PC-9 (cell line): ENCODE measurements around the gene FAM149A. TPM values are rescaled to one million over a fixed set of nuclear protein-coding genes. Genes with fewer than 3 reads are reported as not detected.

Source experiments
- BruUV-seq: library from RNA; stranded (reverse); fragments of 400-500 nt; replicated peaks from 2 replicates; lab custom pipeline; 2021; lab: Mats Ljungman, UMichigan
- CTCF ChIA-PET: fragments of 300-600 bp; sonication (Branson Sonifier 250); formaldehyde crosslinking; loops from one replicate; lab custom pipeline; 2022; ENCODE audit warnings: antibody characterized with exemption; lab: Charles Lee
- POLR2A ChIA-PET: fragments of 300-600 bp; sonication (Branson Sonifier 250); formaldehyde crosslinking; loops from one replicate; lab custom pipeline; 2022; ENCODE audit warnings: antibody characterized with exemption; ENCODE audit not compliant: unreplicated experiment; lab: Charles Lee
- DNase-seq, 2 experiments: peaks; one replicate each; pipeline versions ENCODE4 v3.0.0 to v3.0.0-alpha.2; 2015 to 2022; ENCODE audit warnings: mixed read lengths in 1 of 2
- H2AFZ ChIP-seq: fragments of 200-600 bp; sonication (generic); 2 replicates; pipeline ENCODE4 v1.8.1; 2017; ENCODE audit warnings: antibody characterized with exemption
- H3F3A ChIP-seq: fragments of 200-600 bp; sonication (generic); 2 replicates; pipeline ENCODE4 v1.8.1; 2017; ENCODE audit warnings: antibody characterized with exemption, mild to moderate bottlenecking, low read depth; ENCODE audit not compliant: insufficient read depth
- H3K27ac ChIP-seq: fragments of 200-600 bp; sonication (generic); 2 replicates; pipeline ENCODE4 v1.6.1; 2016; ENCODE audit warnings: mixed run types
- H3K27me3 ChIP-seq: fragments of 200-600 bp; sonication (generic); 2 replicates; pipeline ENCODE4 v1.6.1; 2016; ENCODE audit warnings: low read depth, mixed run types; ENCODE audit not compliant: insufficient read depth
- H3K36me3 ChIP-seq: fragments of 200-600 bp; sonication (generic); 2 replicates; pipeline ENCODE4 v1.6.1; 2016; ENCODE audit warnings: low read depth, mixed run types
- H3K4me1 ChIP-seq: fragments of 200-600 bp; sonication (generic); replicated peaks from 2 replicates; pipeline ENCODE4 v1.6.1; 2016; ENCODE audit warnings: mixed run types; ENCODE audit not compliant: insufficient read depth
- H3K4me2 ChIP-seq: fragments of 200-600 bp; sonication (generic); 2 replicates; pipeline ENCODE4 v1.6.1; 2017; ENCODE audit warnings: mixed run types
- H3K4me3 ChIP-seq: fragments of 200-600 bp; sonication (generic); 2 replicates; pipeline ENCODE4 v1.6.1; 2016; ENCODE audit warnings: mixed run types
- H3K79me2 ChIP-seq: fragments of 200-600 bp; sonication (generic); 2 replicates; pipeline ENCODE4 v1.6.1; 2017; ENCODE audit warnings: low read depth, mixed run types
- H3K9me2 ChIP-seq: fragments of 200-600 bp; sonication (generic); 2 replicates; pipeline ENCODE4 v1.8.1; 2017; ENCODE audit warnings: mild to moderate bottlenecking; ENCODE audit not compliant: insufficient read depth
- H3K9me3 ChIP-seq: fragments of 200-600 bp; sonication (generic); 2 replicates; pipeline ENCODE4 v1.8.1; 2016; ENCODE audit warnings: low read depth; ENCODE audit not compliant: insufficient read depth
- H4K20me1 ChIP-seq: fragments of 200-600 bp; sonication (generic); 2 replicates; pipeline ENCODE4 v1.8.1; 2017; ENCODE audit not compliant: insufficient read depth
- EZH2 ChIP-seq: fragments of 200-600 bp; sonication (generic); IDR thresholded peaks from 2 replicates; pipeline ENCODE4 v1.8.0; 2017; ENCODE audit warnings: antibody characterized with exemption, low read depth
- intact Hi-C: fragments of 100-400 bp; cut with micrococcal nuclease; formaldehyde crosslinking; loops from one replicate; pipeline ENCODE4 v1.10.0; 2022; ENCODE audit not compliant: unreplicated experiment
- total RNA-seq: library from RNA; stranded (reverse); gene quantifications from 2 replicates; pipeline ENCODE4 v1.2.3, GENCODE V29; 2021
- TF ChIP-seq, protein P1 (sequence below): fragments of 200-600 bp; sonication (generic); conservative IDR thresholded peaks from 2 replicates; pipeline ENCODE4 v1.6.1; 2017; ENCODE audit warnings: mixed run types, antibody characterized with exemption, mild to moderate bottlenecking, moderate library complexity

FAM149A gene
- total RNA-seq, 1 experiment from 2014 or later, result 0.26 TPM

- Histone ChIP-seq H3K4me2 (peak overlapping the region; percentile 57; the same call in 1 of the 2 replicates), H3K4me3 (peak overlapping the region; percentile 43; the same call in 1 of the 2 replicates), H3F3A (no peaks in the 10 kb centered on the region), H3K4me1 (no peaks in the 10 kb centered on the region), H3K9me3 (no peaks in the 10 kb centered on the region), H4K20me1 (no peaks in the 10 kb centered on the region), H3K36me3 (no peaks in the 10 kb centered on the region), H3K27ac (no peak overlapping the region), H3K9me2 (no peaks in the 10 kb centered on the region), H3K79me2 (no peaks in the 10 kb centered on the region), H2AFZ (no peak overlapping the region), H3K27me3 (peaks cover 17% of the 10 kb centered on the region)
- intact Hi-C loops, result no loop called here
- no TSS peak for BruUV-seq
- ChIA-PET CTCF (no interaction called here), POLR2A (no interaction called here)
- TF ChIP-seq EZH2, result no peak
- TF ChIP-seq, protein P1, sequence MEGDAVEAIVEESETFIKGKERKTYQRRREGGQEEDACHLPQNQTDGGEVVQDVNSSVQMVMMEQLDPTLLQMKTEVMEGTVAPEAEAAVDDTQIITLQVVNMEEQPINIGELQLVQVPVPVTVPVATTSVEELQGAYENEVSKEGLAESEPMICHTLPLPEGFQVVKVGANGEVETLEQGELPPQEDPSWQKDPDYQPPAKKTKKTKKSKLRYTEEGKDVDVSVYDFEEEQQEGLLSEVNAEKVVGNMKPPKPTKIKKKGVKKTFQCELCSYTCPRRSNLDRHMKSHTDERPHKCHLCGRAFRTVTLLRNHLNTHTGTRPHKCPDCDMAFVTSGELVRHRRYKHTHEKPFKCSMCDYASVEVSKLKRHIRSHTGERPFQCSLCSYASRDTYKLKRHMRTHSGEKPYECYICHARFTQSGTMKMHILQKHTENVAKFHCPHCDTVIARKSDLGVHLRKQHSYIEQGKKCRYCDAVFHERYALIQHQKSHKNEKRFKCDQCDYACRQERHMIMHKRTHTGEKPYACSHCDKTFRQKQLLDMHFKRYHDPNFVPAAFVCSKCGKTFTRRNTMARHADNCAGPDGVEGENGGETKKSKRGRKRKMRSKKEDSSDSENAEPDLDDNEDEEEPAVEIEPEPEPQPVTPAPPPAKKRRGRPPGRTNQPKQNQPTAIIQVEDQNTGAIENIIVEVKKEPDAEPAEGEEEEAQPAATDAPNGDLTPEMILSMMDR, result no peak
- peak in 1 of 2 experiments; percentile 6 for DNase-seq
Measured at GRCh38 chr4:186104890-186105646, 564 bp downstream of the FAM149A start.

- no peak overlapping the region for H2AFZ ChIP-seq
Measured at GRCh38 chr4:186105647-186106321, 1.3 kb downstream of the FAM149A start.

DNA sequence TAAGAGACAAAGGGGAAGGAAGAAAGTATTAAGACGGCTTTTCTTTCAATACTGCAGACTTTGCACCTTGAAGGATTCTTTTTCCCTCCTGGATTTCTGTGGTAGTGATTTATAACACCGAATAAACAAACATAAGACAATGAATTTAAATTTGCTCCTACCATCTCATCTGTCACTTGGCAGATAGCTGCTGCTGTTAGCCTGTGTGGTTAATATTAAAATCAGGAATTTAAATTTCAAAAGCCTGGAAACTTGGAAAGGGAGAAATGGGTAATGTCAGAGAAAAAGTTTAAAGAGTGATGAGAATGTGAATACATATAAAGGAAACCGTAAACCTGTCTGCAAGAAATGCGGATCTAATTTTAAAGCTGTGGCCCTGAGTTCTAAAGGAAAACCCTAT, 3.4 kb downstream of the FAM149A start:
- Histone ChIP-seq H3K27me3 (peaks cover 17% of the 10 kb centered on the region), H3K36me3 (no peaks in the 10 kb centered on the region), H3K27ac (no peak overlapping the region), H4K20me1 (no peaks in the 10 kb centered on the region), H3K4me3 (no peak overlapping the region), H3F3A (no peaks in the 10 kb centered on the region), H3K4me1 (no peaks in the 10 kb centered on the region), H3K9me2 (no peaks in the 10 kb centered on the region), H3K79me2 (no peaks in the 10 kb centered on the region), H3K9me3 (no peaks in the 10 kb centered on the region), H2AFZ (no peak overlapping the region), H3K4me2 (no peak overlapping the region)
- intact Hi-C loops, result no loop called here
- CTCF ChIA-PET, result interaction anchor here (0.8 kb wide), 1 partner anchor 821 kb away, joined by 5 read pairs; no protein-coding TSS in a partner anchor
- no TSS peak for BruUV-seq
- no peak for DNase-seq
- TF ChIP-seq EZH2, result no peak
- TF ChIP-seq, protein P1, result no peak
- POLR2A ChIA-PET, result no interaction called here

More at GRCh38 chr4:186105647-186106321, 1.3 kb downstream of the FAM149A start:
- Histone ChIP-seq H3K4me2 (no peak overlapping the region), H3K4me3 (no peak overlapping the region), H4K20me1 (no peaks in the 10 kb centered on the region), H3K4me1 (no peaks in the 10 kb centered on the region), H3K27me3 (peaks cover 17% of the 10 kb centered on the region), H3K27ac (no peak overlapping the region), H3F3A (no peaks in the 10 kb centered on the region), H3K9me2 (no peaks in the 10 kb centered on the region), H3K36me3 (no peaks in the 10 kb centered on the region), H3K79me2 (no peaks in the 10 kb centered on the region), H3K9me3 (no peaks in the 10 kb centered on the region)
- no peak for DNase-seq
- CTCF ChIA-PET, result no interaction called here
- intact Hi-C loops, result no loop called here
- TF ChIP-seq, protein P1, result no peak
- no peak for TF ChIP-seq EZH2
- POLR2A ChIA-PET, result no interaction called here
- no TSS peak for BruUV-seq
